GM12891 (cell line): Measurements from ENCODE around the gene C1QTNF9B.

Source experiments
- DNase-seq: peaks from one replicate; pipeline ENCODE4 v3.0.0; 2011; ENCODE audit warnings: low spot score; ENCODE audit not compliant: insufficient read length
- FAIRE-seq: peaks from 2 replicates; lab custom pipeline; 2011; peaks lifted over from hg19 to GRCh38; lab: Jason Lieb, UNC
- PAX5 ChIP-seq: IDR thresholded peaks from 2 replicates; pipeline ENCODE4 v1.6.1; 2011; ENCODE audit warnings: low read length, moderate library complexity, mild to moderate bottlenecking; ENCODE audit not compliant: insufficient read depth, severe bottlenecking
- POLR2A ChIP-seq: IDR thresholded peaks from 2 replicates; pipeline ENCODE4 v1.6.1; 2011; ENCODE audit warnings: low read depth, low read length, control low read depth
- POLR2AphosphoS5 ChIP-seq: IDR thresholded peaks from 2 replicates; pipeline ENCODE4 v1.6.1; 2011; ENCODE audit warnings: low read depth, low read length, control low read depth
- POU2F2 ChIP-seq: IDR thresholded peaks from 2 replicates; pipeline ENCODE4 v1.6.1; 2011; ENCODE audit warnings: low read depth, mild to moderate bottlenecking, control low read depth, low read length, moderate library complexity
- SPI1 ChIP-seq: IDR thresholded peaks from 2 replicates; pipeline ENCODE4 v1.6.1; 2011; ENCODE audit warnings: low read depth, low read length, control low read depth
- TAF1 ChIP-seq: IDR thresholded peaks from 2 replicates; pipeline ENCODE4 v1.6.1; 2011; ENCODE audit warnings: low read depth, low read length, control low read depth

Gene C1QTNF9B

DNA sequence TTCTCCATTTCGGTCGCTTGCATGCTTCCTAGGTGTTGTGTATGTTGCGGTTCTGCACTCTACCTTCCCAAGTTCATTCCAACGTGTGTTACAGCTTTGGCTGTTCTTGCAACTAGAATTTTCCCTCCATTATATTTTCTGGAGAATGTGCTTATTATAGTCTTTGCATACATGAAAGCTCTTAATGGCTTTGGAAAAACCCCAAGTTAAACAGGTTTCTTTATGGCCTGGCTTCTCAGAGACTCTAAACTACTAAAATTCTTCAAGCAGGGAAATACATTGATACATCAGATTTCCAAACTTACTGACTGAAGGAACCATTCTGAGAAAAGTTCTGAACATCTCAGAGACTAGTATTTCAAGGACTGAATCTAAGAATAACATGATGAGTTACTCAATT, 20.0 kb downstream of the C1QTNF9B start:
- no peak for DNase-seq
- no peak for FAIRE-seq
- TF ChIP-seq POLR2AphosphoS5 (no peak), PAX5 (no peak), POU2F2 (no peak), SPI1 (no peak), TAF1 (no peak), POLR2A (no peak)

DNA sequence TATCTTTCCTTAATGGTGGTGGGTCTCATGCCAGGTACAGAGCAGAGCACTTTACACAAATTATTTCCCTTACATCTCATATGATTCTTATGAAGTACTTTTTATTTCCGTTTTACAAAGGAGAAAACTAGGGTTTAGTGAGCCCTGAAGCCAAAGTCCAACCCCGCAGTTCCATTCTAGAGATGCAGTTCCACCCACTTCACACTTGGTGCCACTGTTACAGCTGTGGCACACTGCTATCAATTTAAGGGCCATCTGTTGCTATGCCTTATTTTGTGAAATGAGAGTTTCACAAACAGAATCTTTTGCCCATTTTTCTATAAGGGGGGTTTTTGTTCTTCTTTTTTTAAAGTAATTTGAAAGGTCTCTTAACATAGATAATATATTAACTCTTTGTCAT, 21.0 kb downstream of the C1QTNF9B start:
- no peak for DNase-seq
- TF ChIP-seq POU2F2 (no peak), POLR2A (no peak), PAX5 (no peak), SPI1 (no peak), TAF1 (no peak), POLR2AphosphoS5 (no peak)
- peak; percentile 80 for FAIRE-seq

- TF ChIP-seq SPI1 (no peak), POLR2A (no peak), POU2F2 (no peak), PAX5 (no peak), TAF1 (no peak)
- no peak for DNase-seq
- FAIRE-seq: no peak
Measured at GRCh38 chr13:23871616-23872220, 25.6 kb downstream of the C1QTNF9B start.

GRCh38 chr13:23870356-23871140, 26.8 kb downstream of the C1QTNF9B start:
- no peak for DNase-seq
- TF ChIP-seq SPI1: no peak
- TF ChIP-seq POU2F2: no peak
- no peak for TF ChIP-seq TAF1
- no peak for TF ChIP-seq PAX5
- TF ChIP-seq POLR2AphosphoS5: no peak
- no peak for TF ChIP-seq POLR2A
- FAIRE-seq: no peak

DNA sequence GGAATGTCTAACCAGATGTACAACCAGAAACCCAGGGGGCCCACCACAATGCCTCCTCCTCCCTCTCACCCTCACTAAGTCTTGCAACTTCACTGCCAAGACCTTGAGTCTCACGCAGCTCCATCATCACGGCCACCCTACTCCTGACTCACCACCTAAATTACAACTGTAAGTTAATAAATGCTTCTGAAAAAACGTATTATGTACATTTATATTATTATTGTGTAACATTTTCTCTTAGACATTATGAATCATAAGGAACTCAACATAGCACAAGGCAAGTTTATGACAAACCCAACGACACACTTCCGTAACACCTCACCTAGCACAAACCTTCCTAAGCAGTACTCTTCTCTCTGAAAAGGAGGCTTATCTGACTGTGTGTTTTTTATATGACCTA, 28.8 kb downstream of the C1QTNF9B start:
- no peak for FAIRE-seq
- TF ChIP-seq SPI1: no peak
- no peak for TF ChIP-seq TAF1
- TF ChIP-seq POU2F2: no peak
- TF ChIP-seq PAX5: no peak
- no peak for TF ChIP-seq POLR2A
- no peak for TF ChIP-seq POLR2AphosphoS5
- DNase-seq: no peak

DNA sequence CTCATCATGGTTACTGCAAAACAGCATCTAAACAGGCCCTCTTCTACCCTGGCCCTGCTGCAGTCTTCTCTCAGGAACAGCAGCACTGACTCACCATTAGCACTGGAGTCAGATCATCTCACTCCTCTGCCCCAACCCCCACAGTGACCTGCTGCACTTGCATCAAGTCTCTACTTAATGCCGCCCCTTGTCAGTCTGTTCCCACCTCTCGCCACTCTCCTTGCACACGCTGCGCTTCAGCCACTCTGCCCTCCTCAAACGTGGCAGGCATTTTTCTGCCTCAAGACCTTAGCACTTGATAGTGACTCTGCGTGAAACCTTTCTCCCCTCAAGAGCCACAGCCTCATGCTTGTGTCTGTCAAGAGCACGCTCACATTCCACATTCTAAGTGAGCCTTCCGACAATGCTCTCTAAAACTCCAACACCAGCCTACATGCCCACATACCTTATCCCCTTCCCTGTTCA, 30.2 kb downstream of the C1QTNF9B start:
- TF ChIP-seq POLR2AphosphoS5 (no peak), TAF1 (no peak), POLR2A (no peak), SPI1 (no peak), POU2F2 (no peak), PAX5 (no peak)
- FAIRE-seq (no peak), DNase-seq (no peak)

DNA sequence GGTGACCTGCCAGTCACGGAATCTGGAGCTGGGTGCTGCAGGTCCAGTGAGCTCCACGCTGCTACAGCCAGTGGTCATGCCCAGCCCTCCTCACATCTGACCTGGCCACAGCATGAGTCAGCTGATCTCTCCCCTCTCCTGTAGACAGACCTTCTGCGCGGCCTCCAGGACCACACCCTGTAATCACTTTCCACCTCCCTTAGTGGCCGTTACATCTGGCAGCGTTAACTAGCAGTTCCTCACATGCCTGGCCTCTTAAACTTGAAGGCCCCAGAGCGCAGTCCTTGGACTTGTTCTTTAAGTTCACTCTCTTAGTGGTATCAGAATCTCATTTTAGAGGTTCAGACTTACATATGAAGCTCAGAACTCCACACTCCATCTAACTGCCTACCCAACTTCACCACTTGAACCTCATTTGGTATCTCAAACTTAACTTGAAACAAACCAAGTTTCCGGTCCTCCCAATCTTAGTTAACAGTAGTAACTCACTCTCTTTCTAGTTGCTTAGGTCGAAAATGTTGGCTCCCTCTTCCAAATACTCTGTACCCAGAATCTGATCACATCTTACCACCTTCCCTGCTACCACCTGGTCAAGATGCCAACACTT, 30.8 kb downstream of the C1QTNF9B start:
- DNase-seq (no peak), FAIRE-seq (peak; percentile 16)
- no peak for TF ChIP-seq SPI1
- no peak for TF ChIP-seq POU2F2
- no peak for TF ChIP-seq PAX5
- no peak for TF ChIP-seq TAF1

DNA sequence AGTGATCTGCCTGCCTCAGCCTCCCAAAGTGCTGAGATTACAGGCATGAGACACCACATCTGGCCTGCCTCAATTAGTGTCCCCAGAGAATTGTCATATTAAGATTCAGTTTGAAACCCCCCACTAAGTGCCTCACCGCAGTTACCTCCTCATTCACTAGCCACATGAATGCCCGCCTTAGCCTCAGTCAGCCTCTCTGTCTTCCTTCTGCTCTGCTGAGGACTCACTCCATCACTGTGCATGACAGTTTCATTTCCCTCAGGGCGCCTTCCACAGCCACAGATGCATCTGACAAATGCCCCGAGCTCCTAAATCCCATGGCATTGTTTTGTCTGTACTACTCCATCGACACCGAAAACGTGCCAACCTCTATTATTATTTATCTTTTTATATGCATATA, 31.4 kb downstream of the C1QTNF9B start:
- DNase-seq (no peak), FAIRE-seq (no peak)
- TF ChIP-seq SPI1 (peak; percentile 14; the same call in 1 of the 2 replicates), PAX5 (no peak), POU2F2 (no peak)

DNA sequence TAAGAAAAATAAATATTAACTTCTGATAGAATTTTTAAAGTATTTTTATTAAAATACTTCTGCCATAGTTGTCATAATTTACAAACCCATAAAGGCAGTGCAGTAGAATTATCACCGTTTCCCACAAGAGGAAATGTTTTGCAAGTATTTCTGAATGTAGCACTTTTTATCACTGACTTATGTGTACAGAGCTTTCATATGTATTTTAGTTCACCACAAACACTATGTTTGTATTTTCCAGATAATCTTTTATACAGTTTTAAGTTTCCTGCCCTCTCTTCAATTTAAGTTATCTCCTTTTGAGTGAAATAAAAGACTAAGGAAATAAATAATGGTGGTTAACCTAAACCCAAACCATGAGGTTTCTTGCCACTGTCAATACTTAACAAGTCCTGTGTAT, 32.3 kb downstream of the C1QTNF9B start:
- DNase-seq: no peak
- no peak for FAIRE-seq
- TF ChIP-seq POLR2A: no peak
- no peak for TF ChIP-seq POLR2AphosphoS5
- TF ChIP-seq SPI1: no peak
- TF ChIP-seq PAX5: no peak
